Loucy (cell line): ENCODE measurements around the gene TCN2.

ENCODE experiments used
- EZH2phosphoT487 ChIP-seq: fragments of 200-600 bp; IDR thresholded peaks from 2 replicates; pipeline ENCODE4 v1.6.1; 2018; ENCODE audit warnings: antibody characterized with exemption, mild to moderate bottlenecking, moderate library complexity, borderline replicate concordance
- TF ChIP-seq, protein P1 (sequence below): fragments of 200-600 bp; sonication (generic); conservative IDR thresholded peaks from 2 replicates; pipeline ENCODE4 v1.5.1; 2014; ENCODE audit warnings: mild to moderate bottlenecking, antibody characterized with exemption, low read length

GRCh38 chr22:30626413-30626812 lies 19.4 kb downstream of the TCN2 start:
- TF ChIP-seq, protein P1, sequence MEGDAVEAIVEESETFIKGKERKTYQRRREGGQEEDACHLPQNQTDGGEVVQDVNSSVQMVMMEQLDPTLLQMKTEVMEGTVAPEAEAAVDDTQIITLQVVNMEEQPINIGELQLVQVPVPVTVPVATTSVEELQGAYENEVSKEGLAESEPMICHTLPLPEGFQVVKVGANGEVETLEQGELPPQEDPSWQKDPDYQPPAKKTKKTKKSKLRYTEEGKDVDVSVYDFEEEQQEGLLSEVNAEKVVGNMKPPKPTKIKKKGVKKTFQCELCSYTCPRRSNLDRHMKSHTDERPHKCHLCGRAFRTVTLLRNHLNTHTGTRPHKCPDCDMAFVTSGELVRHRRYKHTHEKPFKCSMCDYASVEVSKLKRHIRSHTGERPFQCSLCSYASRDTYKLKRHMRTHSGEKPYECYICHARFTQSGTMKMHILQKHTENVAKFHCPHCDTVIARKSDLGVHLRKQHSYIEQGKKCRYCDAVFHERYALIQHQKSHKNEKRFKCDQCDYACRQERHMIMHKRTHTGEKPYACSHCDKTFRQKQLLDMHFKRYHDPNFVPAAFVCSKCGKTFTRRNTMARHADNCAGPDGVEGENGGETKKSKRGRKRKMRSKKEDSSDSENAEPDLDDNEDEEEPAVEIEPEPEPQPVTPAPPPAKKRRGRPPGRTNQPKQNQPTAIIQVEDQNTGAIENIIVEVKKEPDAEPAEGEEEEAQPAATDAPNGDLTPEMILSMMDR, result no peak; the same call in 1 of the 2 replicates
- TF ChIP-seq EZH2phosphoT487, result no peak
